ENCODE results near the gene LRP11. TPM values are rescaled to one million over a fixed set of nuclear protein-coding genes. Genes with fewer than 3 reads are reported as not detected.
"Not testable (repeated sequence)": the region's sequence is repeated elsewhere in the genome, so short reads cannot be mapped to it uniquely, and the experiment has no call there.

Gene LRP11
- total RNA-seq, 1 donor: 1.3 TPM

- no peak for DNase-seq (ENCODE audit: low read depth in 2 of 3, low spot score in 2 of 3)
Measured at GRCh38 chr6:149872233-149872632, 8.1 kb upstream of the LRP11 start.

GRCh38 chr6:149871182-149871581 lies 7.0 kb upstream of the LRP11 start:
- no peak for DNase-seq (ENCODE audit: low read depth in 2 of 3, low spot score in 2 of 3)

- no peak for DNase-seq (ENCODE audit: low read depth in 2 of 3, low spot score in 2 of 3)
Measured at GRCh38 chr6:149869275-149869892, 5.2 kb upstream of the LRP11 start.

- no peak for DNase-seq (ENCODE audit: low read depth in 2 of 3, low spot score in 2 of 3)
Measured at GRCh38 chr6:149867876-149868640, 3.9 kb upstream of the LRP11 start.

- DNase-seq (ENCODE audit: low read depth in 2 of 3, low spot score in 2 of 3): peak; percentile 17 to 78 (median 52)
Measured at GRCh38 chr6:149864578-149865535, 698 bp upstream of the LRP11 start.

GRCh38 chr6:149862922-149863697 lies 1.0 kb downstream of the LRP11 start:
- DNase-seq (ENCODE audit: low read depth in 2 of 3, low spot score in 2 of 3): peak; percentile 5 to 53 (median 41)

GRCh38 chr6:149862424-149862738 lies 1.8 kb downstream of the LRP11 start:
- DNase-seq (ENCODE audit: low read depth in 2 of 3, low spot score in 2 of 3): not testable (repeated sequence)

- no peak for DNase-seq (ENCODE audit: low read depth in 2 of 3, low spot score in 2 of 3)
Measured at GRCh38 chr6:149861603-149862423, 2.3 kb downstream of the LRP11 start.

- DNase-seq (ENCODE audit: low read depth in 2 of 3, low spot score in 2 of 3): no peak
Measured at GRCh38 chr6:149860834-149861602, 3.1 kb downstream of the LRP11 start.

- no peak for DNase-seq (ENCODE audit: low read depth in 2 of 3, low spot score in 2 of 3)
Measured at GRCh38 chr6:149860513-149860833, 3.7 kb downstream of the LRP11 start.

GRCh38 chr6:149859938-149860337 lies 4.2 kb downstream of the LRP11 start:
- DNase-seq (ENCODE audit: low read depth in 2 of 3, low spot score in 2 of 3): no peak

GRCh38 chr6:149859368-149859767 lies 4.8 kb downstream of the LRP11 start:
- no peak for DNase-seq (ENCODE audit: low read depth in 2 of 3, low spot score in 2 of 3)

- no peak for DNase-seq (ENCODE audit: low read depth in 2 of 3, low spot score in 2 of 3)
Measured at GRCh38 chr6:149857541-149857940, 6.6 kb downstream of the LRP11 start.

GRCh38 chr6:149856256-149856994 lies 7.7 kb downstream of the LRP11 start:
- no peak for DNase-seq (ENCODE audit: low read depth in 2 of 3, low spot score in 2 of 3)

- DNase-seq (ENCODE audit: low read depth in 2 of 3, low spot score in 2 of 3): no peak
Measured at GRCh38 chr6:149855741-149856140, 8.4 kb downstream of the LRP11 start.

GRCh38 chr6:149855040-149855654 lies 9.0 kb downstream of the LRP11 start:
- DNase-seq (ENCODE audit: low read depth in 2 of 3, low spot score in 2 of 3): no peak

- no peak for DNase-seq (ENCODE audit: low read depth in 2 of 3, low spot score in 2 of 3)
Measured at GRCh38 chr6:149854532-149854931, 9.6 kb downstream of the LRP11 start.

- DNase-seq (ENCODE audit: low read depth in 2 of 3, low spot score in 2 of 3): not testable (repeated sequence)
Measured at GRCh38 chr6:149854017-149854416, 10.1 kb downstream of the LRP11 start.
